Body of pancreas (tissue), 4 donors: ENCODE results near the gene DMAC2L. TPM values are rescaled to one million over a fixed set of nuclear protein-coding genes. Genes with fewer than 3 reads are reported as not detected.

Source experiments
- ATAC-seq: fragments of 150-250 bp; one replicate; pipeline ENCODE4 v1.9.1; 2016
- DNase-seq, 4 donors: peaks; one replicate each; pipeline ENCODE4 v3.0.0-alpha.2; 2019
- H3K27ac ChIP-seq, 4 donors: fragments of 200-600 bp; sonication (generic); 1 replicate in 3 of 4; 2 replicates in 1 of 4; pipeline versions ENCODE4 v1.5.1 to v1.6.1; 2016 to 2019; ENCODE audit warnings: mild to moderate bottlenecking in 1 of 4, mixed read lengths in 1 of 4, moderate library complexity in 1 of 4
- H3K27me3 ChIP-seq, 2 donors: fragments of 200-600 bp; sonication (generic); one replicate each; pipeline ENCODE4 v1.6.0; 2016; ENCODE audit warnings: mild to moderate bottlenecking in 1 of 2
- H3K36me3 ChIP-seq, 2 donors: fragments of 200-600 bp; sonication (generic); replicated peaks in 1 of 2; 2 replicates each; pipeline ENCODE4 v1.5.1; 2016; ENCODE audit warnings: low read depth in 2 of 2; ENCODE audit not compliant: insufficient read depth in 1 of 2
- H3K4me1 ChIP-seq: fragments of 200-600 bp; sonication (generic); one replicate; pipeline ENCODE4 v1.6.0; 2016
- H3K4me3 ChIP-seq, 2 donors: fragments of 200-600 bp; sonication (generic); 1 replicate in 1 of 2; 2 replicates in 1 of 2; pipeline ENCODE4 v1.5.1; 2016 to 2019
- H3K9me3 ChIP-seq, 3 donors: fragments of 200-600 bp; sonication (generic); 1 replicate in 2 of 3; 2 replicates in 1 of 3; pipeline ENCODE4 v1.5.1; 2016
- POLR2A ChIP-seq, 3 donors: fragments of 450-650 bp; IDR thresholded peaks; one replicate each; pipeline ENCODE4 v1.6.1; 2016; ENCODE audit warnings: antibody characterized with exemption in 3 of 3, mild to moderate bottlenecking in 2 of 3
- WGBS, 2 donors: methylation state at CpG; one replicate each; pipeline ENCODE4 v1.1.5; 2017; 5-methylcytosine and 5-hydroxymethylcytosine counted together
- intact Hi-C: fragments of 100-400 bp; cut with DNase I; formaldehyde crosslinking; loops from one replicate; pipeline ENCODE4 v1.15.1; 2023
- total RNA-seq, 2 donors: library from RNA; depleted of rRNA; stranded (reverse); fragments of >200 nt; gene quantifications; one replicate each; pipeline ENCODE4 v1.1.0, GENCODE V29; 2016
- TF ChIP-seq, protein P1 (sequence below), 7 experiments: fragments of 450-650 bp in 4 of 7; fragments of 200-600 bp in 3 of 7; sonication (generic) in 3 of 7; IDR thresholded peaks; one replicate each; pipeline ENCODE4 v1.5.1; 2016 to 2019; ENCODE audit warnings: antibody characterized with exemption in 7 of 7

Gene DMAC2L
- total RNA-seq, 2 donors from 2014 or later, result 2.6 to 3.9 TPM

DNA sequence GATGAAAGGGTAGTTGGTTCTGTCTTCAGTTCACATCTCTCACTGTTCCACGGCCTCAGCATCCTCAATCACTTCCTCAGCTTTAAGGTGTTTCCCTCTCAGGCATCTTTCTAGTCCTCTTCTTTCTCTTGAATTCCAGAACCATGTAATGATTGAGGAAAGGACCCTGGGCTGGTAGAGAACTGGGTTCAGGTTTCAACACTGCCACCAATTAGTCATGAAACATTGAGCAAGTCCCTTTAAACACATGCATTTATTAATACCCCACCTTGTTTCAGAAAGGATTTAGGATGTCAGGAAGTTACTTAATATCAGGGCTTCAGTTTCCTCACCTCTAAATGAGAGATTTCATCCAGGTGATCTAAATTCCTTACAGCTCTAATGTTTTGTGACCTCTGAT, 7.2 kb downstream of the DMAC2L start:
- Histone ChIP-seq H3K27ac (no peak overlapping the region), H3K9me3 (no peaks in the 10 kb centered on the region), H3K27me3 (no peaks in the 10 kb centered on the region), H3K36me3 (peaks cover 0 to 3% of the 10 kb centered on the region in 2 donors), H3K4me3 (no peak overlapping the region), H3K4me1 (peaks cover 11% of the 10 kb centered on the region)
- no peak for TF ChIP-seq POLR2A (IDR thresholded peaks at IDR 0.05)
- TF ChIP-seq, protein P1, sequence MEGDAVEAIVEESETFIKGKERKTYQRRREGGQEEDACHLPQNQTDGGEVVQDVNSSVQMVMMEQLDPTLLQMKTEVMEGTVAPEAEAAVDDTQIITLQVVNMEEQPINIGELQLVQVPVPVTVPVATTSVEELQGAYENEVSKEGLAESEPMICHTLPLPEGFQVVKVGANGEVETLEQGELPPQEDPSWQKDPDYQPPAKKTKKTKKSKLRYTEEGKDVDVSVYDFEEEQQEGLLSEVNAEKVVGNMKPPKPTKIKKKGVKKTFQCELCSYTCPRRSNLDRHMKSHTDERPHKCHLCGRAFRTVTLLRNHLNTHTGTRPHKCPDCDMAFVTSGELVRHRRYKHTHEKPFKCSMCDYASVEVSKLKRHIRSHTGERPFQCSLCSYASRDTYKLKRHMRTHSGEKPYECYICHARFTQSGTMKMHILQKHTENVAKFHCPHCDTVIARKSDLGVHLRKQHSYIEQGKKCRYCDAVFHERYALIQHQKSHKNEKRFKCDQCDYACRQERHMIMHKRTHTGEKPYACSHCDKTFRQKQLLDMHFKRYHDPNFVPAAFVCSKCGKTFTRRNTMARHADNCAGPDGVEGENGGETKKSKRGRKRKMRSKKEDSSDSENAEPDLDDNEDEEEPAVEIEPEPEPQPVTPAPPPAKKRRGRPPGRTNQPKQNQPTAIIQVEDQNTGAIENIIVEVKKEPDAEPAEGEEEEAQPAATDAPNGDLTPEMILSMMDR (IDR thresholded peaks at IDR 0.05), result no peak
- no peak for ATAC-seq
- intact Hi-C loops, result loop anchor here (5.0 to 10.0 kb wide), 2 partner anchors 213 to 456 kb away; partner anchors contain the start of gene MAP4K5
- WGBS, 2 donors, result 54 to 79% methylated on average over 1 of the region's 1 CpG
- no peak for DNase-seq

DNA sequence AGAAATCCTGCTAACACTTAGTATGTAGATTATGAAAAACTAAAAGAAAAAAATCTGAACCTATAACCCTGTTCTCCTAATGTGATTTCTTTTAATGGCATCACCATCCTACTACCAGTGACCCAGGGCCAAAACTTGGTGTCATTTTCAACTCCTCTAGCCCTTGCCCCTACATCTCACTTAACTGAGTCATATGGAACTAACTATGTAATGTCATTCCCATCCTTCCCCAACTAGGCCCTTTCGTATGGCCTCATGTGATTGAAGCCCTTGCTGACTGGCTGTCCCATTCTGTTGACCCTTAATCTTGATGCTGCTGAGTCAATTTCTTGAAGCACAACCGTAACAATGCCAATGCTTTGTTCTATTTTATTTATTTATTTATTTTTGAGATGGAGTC, 7.6 kb downstream of the DMAC2L start:
- TF ChIP-seq, protein P1 (IDR thresholded peaks at IDR 0.05), result no peak
- no peak for TF ChIP-seq POLR2A (IDR thresholded peaks at IDR 0.05)
- no peak overlapping the region for H3K4me3 ChIP-seq
- H3K27me3 ChIP-seq, result no peaks in the 10 kb centered on the region
- no peak overlapping the region for H3K27ac ChIP-seq
- no peak for ATAC-seq
- peaks cover 11% of the 10 kb centered on the region for H3K4me1 ChIP-seq
- no peaks in the 10 kb centered on the region for H3K9me3 ChIP-seq
- WGBS, 2 donors, result 86 to 88% methylated on average over 2 of the region's 2 CpGs
- intact Hi-C loops, result loop anchor here (5.0 to 10.0 kb wide), 2 partner anchors 213 to 455 kb away; partner anchors contain the start of gene MAP4K5
- no peak for DNase-seq
- H3K36me3 ChIP-seq, result peaks cover 0 to 6% of the 10 kb centered on the region in 2 donors

DNA sequence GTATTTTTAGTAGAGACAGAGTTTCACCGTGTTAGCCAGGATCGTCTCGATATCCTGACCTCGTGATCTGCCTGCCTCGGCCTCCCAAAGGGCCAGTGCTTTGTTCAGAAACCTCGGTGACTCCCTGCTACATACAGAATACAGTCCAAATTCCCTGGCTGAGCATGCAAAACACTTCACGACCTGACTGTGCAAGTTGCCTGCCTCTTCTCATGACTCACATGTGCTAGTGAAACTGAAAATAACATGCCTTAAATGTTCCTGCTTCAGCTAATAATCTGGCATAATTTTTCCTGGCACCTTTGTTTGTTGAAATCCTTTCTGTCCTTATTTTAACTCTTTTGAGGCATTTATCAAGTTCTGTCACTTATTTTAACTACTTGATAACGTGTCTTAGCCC, 8.2 kb downstream of the DMAC2L start:
- 72 to 79% methylated on average over 8 of the region's 8 CpGs for WGBS, 2 donors
- intact Hi-C loops, result no loop called here

DNA sequence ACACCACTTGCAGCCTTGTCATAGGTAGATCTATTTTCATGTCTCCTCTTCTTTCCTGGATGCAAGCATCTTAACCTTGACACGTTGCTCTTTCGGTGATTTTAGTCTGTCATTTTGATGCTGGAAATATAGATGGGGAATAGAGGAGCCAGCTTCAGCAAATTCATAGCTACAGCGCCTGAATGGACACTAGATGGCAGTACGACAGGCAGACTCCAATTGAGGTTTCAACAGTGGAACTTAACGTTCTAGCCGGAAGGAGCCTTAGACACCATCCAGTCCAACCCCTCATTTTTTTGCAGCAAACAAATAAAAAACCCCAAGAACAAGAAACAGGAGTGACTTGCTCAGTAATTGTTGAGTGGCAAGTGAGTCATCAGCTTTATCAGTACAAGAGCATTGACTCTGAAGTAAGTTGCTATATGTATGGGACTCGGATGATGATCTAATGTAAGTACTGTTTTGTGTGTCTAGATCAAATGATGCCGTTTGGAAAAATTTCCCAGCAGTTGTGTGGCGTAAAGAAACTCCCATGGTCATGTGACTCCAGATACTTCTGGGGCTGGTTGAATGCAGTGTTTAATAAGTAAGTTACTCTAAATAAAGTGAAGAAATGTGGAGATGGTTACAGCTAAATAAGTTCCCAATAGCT, 9.0 kb downstream of the DMAC2L start:
- peak overlapping the region; percentile 18 to 78 (median 56) for H3K27ac ChIP-seq
- WGBS, 2 donors, result 3 to 4% methylated on average over 9 of the region's 9 CpGs
- ATAC-seq (peak; percentile 95), DNase-seq (peak; percentile 68 to 80 (median 74))
- H3K4me3 ChIP-seq, result no peak overlapping the region
- peaks cover 11% of the 10 kb centered on the region for H3K4me1 ChIP-seq
- no peaks in the 10 kb centered on the region for H3K27me3 ChIP-seq
- peaks cover 0 to 10% of the 10 kb centered on the region in 2 donors for H3K36me3 ChIP-seq
- TF ChIP-seq, protein P1 (IDR thresholded peaks at IDR 0.05), result peak; percentile 66 to 90 (median 88)
- no peak for TF ChIP-seq POLR2A (IDR thresholded peaks at IDR 0.05)
- intact Hi-C loops, result no loop called here
- no peaks in the 10 kb centered on the region for H3K9me3 ChIP-seq

More for the DNA sequence above, 8.2 kb downstream of the DMAC2L start:
- Histone ChIP-seq H3K4me1 (peaks cover 11% of the 10 kb centered on the region), H3K9me3 (no peaks in the 10 kb centered on the region), H3K27me3 (no peaks in the 10 kb centered on the region), H3K27ac (peak overlapping the region in 2 of 4 donors; percentile 65 to 78), H3K4me3 (no peak overlapping the region), H3K36me3 (peaks cover 0 to 6% of the 10 kb centered on the region in 2 donors)
- no peak for DNase-seq
- TF ChIP-seq, protein P1 (IDR thresholded peaks at IDR 0.05), result no peak
- TF ChIP-seq POLR2A (IDR thresholded peaks at IDR 0.05), result no peak
- ATAC-seq, result no peak

DNA sequence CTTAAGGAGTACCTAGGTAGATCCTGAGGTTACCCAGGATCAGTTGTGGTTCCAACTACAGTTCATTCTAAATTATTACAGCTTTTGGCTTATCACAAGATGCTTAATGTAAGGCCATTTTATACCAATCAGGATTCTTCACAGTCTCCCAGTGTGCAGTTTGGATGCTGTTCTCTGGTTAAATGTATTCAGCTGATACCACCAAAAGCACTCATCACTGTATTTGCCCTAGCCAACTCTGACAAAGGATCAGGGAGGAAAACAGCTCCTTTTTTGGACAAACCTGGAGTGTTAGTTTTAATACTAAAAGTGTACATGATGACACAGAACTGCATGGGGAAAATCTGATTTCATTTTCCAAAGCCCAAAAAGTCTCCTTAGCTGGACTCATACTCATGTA, 19.5 kb downstream of the DMAC2L start:
- Histone ChIP-seq H3K4me1 (peaks cover 20% of the 10 kb centered on the region), H3K27me3 (no peaks in the 10 kb centered on the region), H3K27ac (no peak overlapping the region), H3K36me3 (no peaks in the 10 kb centered on the region), H3K9me3 (no peaks in the 10 kb centered on the region), H3K4me3 (no peak overlapping the region)
- intact Hi-C loops, result no loop called here
- no peak for DNase-seq
- TF ChIP-seq POLR2A (IDR thresholded peaks at IDR 0.05), result no peak
- TF ChIP-seq, protein P1 (IDR thresholded peaks at IDR 0.05), result no peak
- ATAC-seq, result no peak
